Activated naive CD4-positive, alpha-beta T cell treated with anti-CD3 and anti-CD28 coated beads, Interleukin-2, amount 50 U/mL, for 16 hours (primary cell): ENCODE results near the gene APOA1.

ENCODE experiments used
- DNase-seq: peaks from one replicate; pipeline ENCODE4 v3.0.0-alpha.2; 2020

APOA1 gene

GRCh38 chr11:116786966-116787365, 50.5 kb downstream of the APOA1 start:
- DNase-seq = no peak

- no peak for DNase-seq
Measured at GRCh38 chr11:116786326-116786725, 51.1 kb downstream of the APOA1 start.
